SK-N-SH (cell line): Measurements from ENCODE around the gene NOTUM. TPM values are rescaled to one million over a fixed set of nuclear protein-coding genes. Genes with fewer than 3 reads are reported as not detected.

Experiments
- CTCF ChIA-PET: fragments of 300-600, 350-600 bp; formaldehyde crosslinking; extraction: SDS; loops from one replicate; lab custom pipeline; 2021; lab: Yijun Ruan, JAX
- POLR2A ChIA-PET: fragments of 350-600 bp; sonication (Branson Sonifier 250); formaldehyde crosslinking; extraction: SDS; loops from one replicate; lab custom pipeline; 2020; ENCODE audit warnings: antibody characterized with exemption, inconsistent platforms; lab: Yijun Ruan, JAX
- DNase-seq: peaks from one replicate; pipeline ENCODE4 v3.0.0; 2012
- H2AFZ ChIP-seq: fragments of 200-600 bp; sonication (generic); 2 replicates; pipeline ENCODE4 v1.8.1; 2016; ENCODE audit warnings: antibody characterized with exemption, mild to moderate bottlenecking, low read depth
- H3F3A ChIP-seq: fragments of 200-600 bp; sonication (generic); replicated peaks from 2 replicates; pipeline ENCODE3; 2016; ENCODE audit warnings: antibody characterized with exemption, mild to moderate bottlenecking; ENCODE audit not compliant: insufficient read depth
- H3K27ac ChIP-seq, 2 experiments: fragments of 200-500 bp in 1 of 2; fragments of 200-600 bp in 1 of 2; sonication (Bioruptor generic) in 1 of 2; sonication (generic), shearing (Covaris generic) in 1 of 2; 2 replicates each; pipeline versions ENCODE4 v1.5.1 to v1.6.1; 2014 to 2016; ENCODE audit warnings: low read depth in 2 of 2, inconsistent platforms in 1 of 2, low read length in 1 of 2, mild to moderate bottlenecking in 1 of 2, mixed read lengths in 1 of 2
- H3K27me3 ChIP-seq: fragments of 200-600 bp; sonication (generic), shearing (Covaris generic); 2 replicates; pipeline ENCODE4 v1.6.1; 2016; ENCODE audit warnings: mixed run types; ENCODE audit not compliant: insufficient read depth
- H3K36me3 ChIP-seq, 2 experiments: fragments of 200-500 bp in 1 of 2; fragments of 200-600 bp in 1 of 2; sonication (Bioruptor generic) in 1 of 2; sonication (generic) in 1 of 2; replicated peaks in 1 of 2; 2 replicates each; pipeline versions ENCODE3 to v1.5.1; 2014 to 2016; ENCODE audit warnings: low read length in 1 of 2, mild to moderate bottlenecking in 1 of 2; ENCODE audit not compliant: insufficient read depth in 2 of 2, control insufficient read depth in 1 of 2
- H3K4me1 ChIP-seq, 2 experiments: fragments of 200-500 bp in 1 of 2; fragments of 200-600 bp in 1 of 2; sonication (Bioruptor generic) in 1 of 2; sonication (generic), shearing (Covaris generic) in 1 of 2; 2 replicates each; pipeline versions ENCODE4 v1.5.1 to v1.6.1; 2014 to 2016; ENCODE audit warnings: low read depth in 1 of 2, low read length in 1 of 2, mixed run types in 1 of 2; ENCODE audit not compliant: insufficient read depth in 2 of 2, control insufficient read depth in 1 of 2
- H3K4me2 ChIP-seq: fragments of 200-600 bp; sonication (generic), shearing (Covaris generic); 2 replicates; pipeline ENCODE4 v1.6.1; 2017; ENCODE audit warnings: mixed run types
- H3K4me3 ChIP-seq, 2 experiments: fragments of 200-500 bp in 1 of 2; fragments of 200-600 bp in 1 of 2; sonication (Bioruptor generic) in 1 of 2; sonication (generic), shearing (Covaris generic) in 1 of 2; 2 replicates each; pipeline versions ENCODE4 v1.5.1 to v1.8.1; 2014 to 2016; ENCODE audit warnings: low read depth in 2 of 2, inconsistent platforms in 1 of 2, low read length in 1 of 2, mild to moderate bottlenecking in 1 of 2, mixed read lengths in 1 of 2, moderate library complexity in 1 of 2
- H3K79me2 ChIP-seq: fragments of 200-600 bp; sonication (generic); 2 replicates; pipeline ENCODE4 v1.8.1; 2017; ENCODE audit warnings: mild to moderate bottlenecking; ENCODE audit not compliant: insufficient read depth
- H3K9ac ChIP-seq: fragments of 200-600 bp; sonication (generic); 2 replicates; pipeline ENCODE4 v1.6.1; 2017; ENCODE audit warnings: mixed run types
- H3K9me2 ChIP-seq: fragments of 200-600 bp; sonication (generic); 2 replicates; pipeline ENCODE4 v1.6.1; 2017; ENCODE audit warnings: mixed run types
- H3K9me3 ChIP-seq: fragments of 200-600 bp; sonication (generic); 2 replicates; pipeline ENCODE4 v1.6.1; 2017; ENCODE audit warnings: mixed run types, mild to moderate bottlenecking, moderate library complexity
- H4K20me1 ChIP-seq: fragments of 200-600 bp; sonication (generic); 2 replicates; pipeline ENCODE4 v1.6.1; 2017; ENCODE audit warnings: mild to moderate bottlenecking, mixed run types; ENCODE audit not compliant: insufficient read depth
- EZH2phosphoT487 ChIP-seq: fragments of 200-600 bp; sonication (generic); IDR thresholded peaks from 2 replicates; pipeline ENCODE4 v1.6.1; 2017; ENCODE audit warnings: low read depth, mixed run types, mild to moderate bottlenecking, antibody characterized with exemption, moderate library complexity, borderline replicate concordance
- GABPA ChIP-seq: IDR thresholded peaks from 2 replicates; pipeline ENCODE4 v1.4.0; 2012; ENCODE audit warnings: low read depth, mild to moderate bottlenecking
- IRF3 ChIP-seq: fragments of 150-350 bp; IDR thresholded peaks from 2 replicates; pipeline ENCODE4 v1.6.1; 2016; ENCODE audit warnings: mild to moderate bottlenecking, low read depth, low read length
- MXI1 ChIP-seq: IDR thresholded peaks from 2 replicates; pipeline ENCODE4 v1.6.1; 2012; ENCODE audit warnings: mild to moderate bottlenecking, low read depth, low read length, improper control_type of control experiment
- POLR2AphosphoS5 ChIP-seq: IDR thresholded peaks from 2 replicates; pipeline ENCODE4 v1.6.1; 2012; ENCODE audit warnings: low read depth, low read length
- RAD21 ChIP-seq: IDR thresholded peaks from 2 replicates; pipeline ENCODE4 v1.6.1; 2012; ENCODE audit warnings: mild to moderate bottlenecking, low read length
- RCOR1 ChIP-seq: fragments of 150-350 bp; IDR thresholded peaks from 2 replicates; pipeline ENCODE4 v1.6.1; 2017; ENCODE audit warnings: antibody characterized with exemption, low read length
- REST ChIP-seq: IDR thresholded peaks from 2 replicates; pipeline ENCODE4 v1.6.1; 2012; ENCODE audit warnings: mild to moderate bottlenecking, low read depth, low read length, moderate library complexity
- RFX5 ChIP-seq: IDR thresholded peaks from 2 replicates; pipeline ENCODE4 v1.6.1; 2012; ENCODE audit warnings: mild to moderate bottlenecking, improper control_type of control experiment, low read length
- SIN3A ChIP-seq: IDR thresholded peaks from 2 replicates; pipeline ENCODE4 v1.6.1; 2012; ENCODE audit warnings: low read depth, mild to moderate bottlenecking, low read length, moderate library complexity, borderline replicate concordance
- SMC3 ChIP-seq: IDR thresholded peaks from 2 replicates; pipeline ENCODE4 v1.6.1; 2012; ENCODE audit warnings: low read depth, low read length, improper control_type of control experiment
- TAF1 ChIP-seq: IDR thresholded peaks from 2 replicates; pipeline ENCODE4 v1.6.1; 2012; ENCODE audit warnings: low read depth, mild to moderate bottlenecking, low read length, moderate library complexity, borderline replicate concordance
- USF2 ChIP-seq: fragments of 150-350 bp; IDR thresholded peaks from 2 replicates; pipeline ENCODE4 v1.6.1; 2017; ENCODE audit warnings: antibody characterized with exemption, low read length, low read depth, borderline replicate concordance
- ZBTB33 ChIP-seq: IDR thresholded peaks from 2 replicates; pipeline ENCODE4 v1.4.0; 2012; ENCODE audit warnings: low read depth, borderline replicate concordance
- WGBS: methylation state at CpG from one replicate; pipeline ENCODE4 v1.1.6; 2017; ENCODE audit warnings: low lambda C conversion rate; 5-methylcytosine and 5-hydroxymethylcytosine counted together
- polyA plus RNA-seq, 3 experiments: library from polyadenylated mRNA; depleted of rRNA; stranded (reverse); fragments of >200 nt; gene quantifications; 2 replicates each; pipeline ENCODE4 v1.2.3, GENCODE V29; 2012

NOTUM gene
- polyA plus RNA-seq, 1 of the 3 experiments (the other 2 are of a cell fraction), result 0.33 TPM

- H3K79me2 ChIP-seq, result peaks cover 17% of the 10 kb centered on the region
- H3K4me1 ChIP-seq, result peaks cover 8 to 15% of the 10 kb centered on the region in 2 experiments; a peak in 2 of 4 replicates
- no peak for DNase-seq
- peak overlapping the region in 1 of 2 experiments; percentile 44; a peak in 1 of 4 replicates for H3K27ac ChIP-seq
- CTCF ChIA-PET, result interaction anchor here (0.6 to 3.8 kb wide), 5 partner anchors 9 to 110 kb away, joined by 3 to 20 read pairs (median 4); no protein-coding TSS in a partner anchor
- 3% methylated on average over 18 of the region's 55 CpGs for WGBS
- peaks cover 12% of the 10 kb centered on the region for H3F3A ChIP-seq
- peaks cover 22% of the 10 kb centered on the region for H4K20me1 ChIP-seq
- peaks cover 26 to 73% of the 10 kb centered on the region in 2 experiments for H3K36me3 ChIP-seq
- TF ChIP-seq MXI1 (peak; percentile 49; the same call in 1 of the 2 replicates), TAF1 (no peak), RFX5 (no peak), IRF3 (no peak), EZH2phosphoT487 (no peak), GABPA (0 out of 2 replicates have a peak, but pooled peaks have one; percentile 14), SIN3A (peak; percentile 20; the same call in 1 of the 2 replicates)
- TF ChIP-seq, all 33 proteins: peak for 3
- Histone ChIP-seq H3K9me3 (no peaks in the 10 kb centered on the region), H2AFZ (no peak overlapping the region; the same call in 1 of the 2 replicates), H3K4me3 (peak overlapping the region; percentile 85 to 96), H3K9ac (peak overlapping the region; percentile 71), H3K9me2 (no peaks in the 10 kb centered on the region), H3K27me3 (no peaks in the 10 kb centered on the region), H3K4me2 (peak overlapping the region; percentile 100)
- POLR2A ChIA-PET, result interaction anchor here (0.6 to 1.7 kb wide), 2 partner anchors 9 to 44 kb away, joined by 3 to 6 read pairs; no protein-coding TSS in a partner anchor
Measured at GRCh38 chr17:81910840-81911276, 50.1 kb downstream of the NOTUM start.

DNA sequence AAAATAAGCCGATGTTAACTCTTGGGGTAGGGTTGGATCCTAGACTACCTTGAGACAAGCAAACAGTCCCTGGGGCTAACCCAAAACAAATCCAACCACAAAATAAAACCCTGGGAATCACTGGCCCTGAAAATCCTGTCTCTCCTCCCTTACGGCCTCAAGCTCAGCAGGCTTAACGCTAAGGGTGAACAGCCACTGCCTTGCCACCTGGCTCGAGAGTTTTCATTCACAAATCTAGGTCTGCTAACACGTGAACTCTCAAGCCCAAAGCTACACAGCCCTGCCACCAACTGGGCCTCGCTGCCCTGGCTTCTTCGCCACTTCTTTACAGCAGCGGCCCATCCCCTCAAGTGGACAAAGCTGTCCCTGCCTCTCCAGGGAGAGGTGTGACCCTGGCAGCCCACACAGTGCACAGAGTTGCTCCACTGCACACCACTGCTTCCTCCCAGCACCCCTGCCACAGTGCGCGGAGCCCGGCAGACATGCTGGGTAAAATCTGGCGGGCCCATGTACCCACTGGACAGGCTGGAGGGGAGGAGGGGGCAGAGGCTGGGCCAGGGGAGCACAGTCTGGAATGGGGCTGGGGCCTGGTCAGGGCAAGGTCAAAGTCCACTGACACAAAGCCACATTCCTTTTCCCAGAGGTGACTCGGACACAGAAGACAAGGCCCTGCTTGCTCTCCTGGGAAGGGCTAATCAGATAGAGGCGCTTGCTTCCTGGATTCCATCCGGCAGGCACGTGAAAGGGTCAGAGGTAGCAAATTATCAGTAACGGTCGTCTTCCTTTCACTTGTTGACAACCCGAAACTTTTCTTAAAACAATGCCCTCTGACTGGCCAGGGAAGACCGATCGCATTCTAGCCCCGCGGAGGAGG, 50.8 kb downstream of the NOTUM start:
- Histone ChIP-seq H3K4me1 (peaks cover 8 to 14% of the 10 kb centered on the region in 2 experiments; a peak in 2 of 4 replicates), H3K9me3 (no peaks in the 10 kb centered on the region), H3K79me2 (peaks cover 10% of the 10 kb centered on the region; the same call in 1 of the 2 replicates), H3K4me2 (peak overlapping the region; percentile 100), H3K9ac (peak overlapping the region; percentile 71), H2AFZ (no peak overlapping the region; the same call in 1 of the 2 replicates), H3F3A (peaks cover 12% of the 10 kb centered on the region), H3K36me3 (peaks cover 19 to 71% of the 10 kb centered on the region in 2 experiments), H3K9me2 (no peaks in the 10 kb centered on the region), H3K4me3 (peak overlapping the region; percentile 85 to 96), H3K27ac (no peak overlapping the region), H4K20me1 (peaks cover 16% of the 10 kb centered on the region), H3K27me3 (no peaks in the 10 kb centered on the region)
- DNase-seq, result peak; percentile 66
- POLR2A ChIA-PET, result interaction anchor here (0.6 to 1.7 kb wide), 3 partner anchors 9 to 27 kb away, joined by 3 to 6 read pairs (median 3); no protein-coding TSS in a partner anchor
- CTCF ChIA-PET, result interaction anchor here (0.7 to 3.8 kb wide), 12 partner anchors 18 to 176 kb away, joined by 3 to 20 read pairs (median 3); partner anchors contain the start of gene P4HB
- no peak for TF ChIP-seq SMC3
- no peak for TF ChIP-seq POLR2AphosphoS5
- no peak for TF ChIP-seq USF2
- no peak for TF ChIP-seq ZBTB33
- no peak for TF ChIP-seq RCOR1
- no peak for TF ChIP-seq REST
- no peak for TF ChIP-seq RAD21
- 63% methylated on average over 18 of the region's 23 CpGs for WGBS
